ENCODE results near the gene RXRB.

Gene RXRB

DNA sequence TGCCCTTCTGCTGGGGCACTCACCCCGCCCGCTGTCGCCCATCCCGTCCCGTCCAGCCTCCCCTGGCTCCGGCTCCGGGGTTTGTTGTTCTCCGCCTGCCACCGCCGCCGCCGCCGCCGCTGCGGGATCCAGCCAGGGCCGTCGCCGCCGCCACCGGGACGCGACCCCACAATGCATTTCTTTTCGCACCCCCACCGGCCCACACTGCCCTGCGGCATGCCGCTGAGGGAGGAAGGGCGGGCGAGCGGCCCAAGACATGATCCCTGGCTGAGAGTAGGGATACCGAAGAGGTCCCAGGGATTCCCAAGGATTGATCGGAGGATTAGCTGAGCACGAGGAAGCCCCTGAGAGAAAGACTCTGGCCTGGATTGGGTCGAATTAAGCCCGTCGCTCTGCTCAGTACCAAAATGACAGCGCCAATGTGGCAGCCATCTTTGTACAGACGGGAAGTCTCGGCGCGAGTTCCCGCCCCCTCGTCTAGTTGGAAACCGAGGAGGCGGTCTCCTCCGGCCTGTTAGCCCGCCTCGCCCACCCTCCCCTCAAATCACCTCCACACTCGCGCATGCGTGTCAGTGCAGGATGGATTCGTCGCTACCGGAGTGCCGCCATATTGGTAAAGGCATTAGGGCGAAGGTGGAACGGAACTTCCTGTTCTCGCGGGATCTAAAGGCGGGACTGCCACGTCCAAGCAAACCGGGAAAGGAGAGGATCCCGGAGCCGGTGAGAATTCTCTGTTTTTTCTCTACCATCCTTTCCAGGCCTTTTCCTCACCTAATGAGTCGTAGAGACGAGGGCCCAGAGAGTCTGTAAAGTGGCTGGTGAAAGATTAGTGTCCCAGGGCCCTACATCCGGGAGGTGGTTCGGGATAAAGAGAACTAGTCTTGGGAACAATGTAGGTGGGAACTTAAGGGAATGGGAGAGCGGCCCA is at the start of gene RXRB, which contains the start of gene SLC39A7:
Gene RXRB, minus strand, starts transcription at position 447 of the 928 bp plus-strand sequence. Its CDS starts 189 bp downstream, at position 258.
Gene SLC39A7, plus strand, starts transcription at position 649 of the 928 bp plus-strand sequence. CDS start 379 bp downstream, outside the sequence.
- H3K4me1 ChIP-seq: peaks cover 43 to 70% (median 63%) of the 10 kb centered on the region in 10 experiments
- peak within 1 kb of the TSS; percentile 93 to 100 (median 98) for H3K9ac ChIP-seq
- peaks cover 14 to 52% (median 23%) of the 10 kb centered on the region in 11 experiments; a peak in 17 of 22 replicates for H4K20me1 ChIP-seq
- H3K27me3 ChIP-seq: peaks cover 0 to 9% (median 0%) of the 10 kb centered on the region in 11 experiments; a peak in 8 of 22 replicates
- TF ChIP-seq Cebpa-rat (IDR thresholded peaks at IDR 0.05): no peak
- peaks cover 39 to 52% (median 44%) of the 10 kb centered on the region in 11 experiments for H3K36me3 ChIP-seq
- H3K9me3 ChIP-seq (replicated peaks in 1 of 11): no peaks in the 10 kb centered on the region
- H3K4me2 ChIP-seq: peak within 1 kb of the TSS; percentile 97 to 100 (median 99)
- peak within 1 kb of the TSS; percentile 95 to 100 (median 97) for H3K27ac ChIP-seq
- H3K4me3 ChIP-seq: peak within 1 kb of the TSS; percentile 65 to 98 (median 90)

DNA sequence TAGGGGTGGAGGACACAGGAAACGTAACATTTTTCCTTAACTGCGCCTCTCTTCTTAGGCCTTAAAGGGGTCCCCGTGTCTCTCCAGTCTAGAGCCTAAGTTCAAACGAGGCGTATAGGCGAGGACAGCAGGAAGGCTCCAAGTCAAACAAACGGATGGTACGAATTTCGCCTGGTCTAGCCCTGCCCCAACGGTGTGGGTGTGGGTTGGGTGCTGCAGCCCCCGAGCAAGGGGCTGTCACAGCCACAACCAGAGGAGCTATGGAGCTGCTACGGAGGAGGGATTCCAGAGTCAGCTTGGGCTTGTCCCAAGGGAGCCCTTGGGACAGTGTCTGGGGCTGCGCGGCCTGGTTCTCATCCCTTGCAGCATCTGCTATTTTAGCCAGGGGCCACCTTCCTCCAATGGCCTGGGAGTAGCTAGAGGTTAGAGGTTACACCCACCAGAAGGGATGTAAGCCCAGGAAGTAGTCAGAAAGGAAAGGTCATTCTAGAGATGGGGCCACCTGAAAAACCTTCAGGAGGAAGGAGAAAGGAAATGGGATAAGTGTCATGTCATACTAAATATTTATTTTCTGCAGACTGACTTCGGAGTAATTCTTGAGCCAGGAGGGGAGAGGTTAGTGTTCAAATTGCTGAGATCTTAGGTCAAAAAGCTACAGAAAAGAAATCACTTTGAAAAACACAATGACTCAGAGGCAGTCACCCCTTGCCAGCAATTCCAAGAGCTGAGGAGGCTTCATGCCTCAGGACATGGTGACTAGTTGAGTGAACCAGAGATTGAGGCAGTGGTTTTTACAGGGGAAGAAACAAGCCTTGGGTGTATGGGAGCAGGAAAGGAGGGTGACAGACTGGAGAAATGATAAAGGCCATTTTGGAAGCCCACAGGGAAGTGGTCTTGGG is 49.5 kb upstream of the RXRB start:
- H3K36me3 ChIP-seq: peaks cover under 1 to 48% (median 24%) of the 10 kb centered on the region in 11 experiments; a peak in 19 of 22 replicates
- no peaks in the 10 kb centered on the region for H3K9me3 ChIP-seq (replicated peaks in 1 of 11)
- no peak for TF ChIP-seq Cebpa-rat (IDR thresholded peaks at IDR 0.05)
- peak overlapping the region; percentile 90 to 100 (median 99) for H3K4me2 ChIP-seq
- H3K27ac ChIP-seq: peak overlapping the region; percentile 84 to 96 (median 91)
- H3K4me1 ChIP-seq: peaks cover 20 to 52% (median 32%) of the 10 kb centered on the region in 10 experiments
- H3K4me3 ChIP-seq: peak overlapping the region; percentile 58 to 76 (median 68)
- no peaks in the 10 kb centered on the region for H4K20me1 ChIP-seq
- no peaks in the 10 kb centered on the region for H3K27me3 ChIP-seq
- peak overlapping the region; percentile 86 to 92 (median 90) for H3K9ac ChIP-seq

DNA sequence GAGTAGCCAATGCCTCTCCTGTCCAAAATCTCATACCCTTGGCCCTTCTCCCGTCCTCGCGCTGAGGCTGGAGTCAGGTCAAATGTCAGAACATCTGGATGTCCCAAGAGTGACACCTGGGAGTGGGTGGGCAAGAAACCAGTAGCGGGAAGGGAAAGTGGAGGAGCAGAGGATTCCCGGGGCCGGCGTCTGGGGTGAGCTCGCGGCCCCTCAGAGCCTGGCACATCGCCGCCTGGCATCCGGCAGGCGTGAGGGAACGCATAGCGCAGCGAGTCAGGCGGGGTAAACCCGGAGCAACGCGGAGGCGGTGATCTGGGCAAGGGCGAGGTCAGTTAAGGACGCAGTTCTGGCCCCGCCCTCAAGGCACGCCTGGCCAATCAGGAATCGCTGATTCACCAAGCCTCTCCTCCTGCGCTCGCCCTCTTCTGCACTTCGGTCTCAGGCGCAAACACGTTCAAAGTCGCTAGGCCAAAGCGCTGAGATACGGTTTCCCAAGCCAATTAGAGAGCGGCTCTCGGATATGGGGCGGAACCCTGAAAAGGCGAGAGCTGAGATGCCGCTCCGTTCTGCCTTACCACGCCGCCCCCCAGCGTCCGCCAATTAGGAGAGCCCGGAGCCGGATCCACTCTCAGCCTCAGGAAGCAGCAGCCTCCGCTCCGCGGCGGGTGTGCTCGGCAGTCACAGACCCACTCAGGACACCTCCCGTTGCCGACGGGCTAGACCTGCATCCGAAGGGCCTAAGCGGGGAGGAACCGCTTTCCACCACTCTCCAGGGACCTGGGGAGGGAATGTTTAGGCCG is 48.7 kb upstream of the RXRB start:
- Histone ChIP-seq H4K20me1 (no peaks in the 10 kb centered on the region), H3K9me3 (replicated peaks in 1 of 11) (no peaks in the 10 kb centered on the region), H3K4me3 (peak overlapping the region; percentile 58 to 76 (median 68)), H3K4me2 (peak overlapping the region; percentile 99 to 100 (median 99)), H3K36me3 (peaks cover 0 to 39% (median 17%) of the 10 kb centered on the region in 11 experiments; a peak in 16 of 22 replicates), H3K4me1 (peaks cover 20 to 52% (median 32%) of the 10 kb centered on the region in 10 experiments), H3K27ac (peak overlapping the region; percentile 84 to 96 (median 91)), H3K27me3 (no peaks in the 10 kb centered on the region), H3K9ac (peak overlapping the region; percentile 86 to 92 (median 90))
- TF ChIP-seq Cebpa-rat (IDR thresholded peaks at IDR 0.05): no peak

DNA sequence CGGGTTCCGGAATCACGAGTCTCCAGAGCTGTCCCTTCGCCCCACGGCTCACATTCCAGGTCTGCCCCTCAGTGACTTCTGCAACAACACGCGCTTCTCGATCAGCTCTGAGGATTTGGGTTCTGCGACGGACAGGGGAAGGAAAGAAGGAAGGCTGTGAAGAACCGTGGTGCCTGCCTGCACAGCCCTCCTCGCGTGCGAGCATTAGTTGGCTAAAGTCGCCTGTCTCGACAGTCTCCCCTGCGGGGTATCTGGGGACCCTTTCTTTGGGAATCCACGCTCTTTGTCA is 48.1 kb upstream of the RXRB start:
- H3K9me3 ChIP-seq (replicated peaks in 1 of 11): no peaks in the 10 kb centered on the region
- H3K4me3 ChIP-seq: peak overlapping the region; percentile 47 to 75 (median 68)
- H3K36me3 ChIP-seq: peaks cover 0 to 34% (median 16%) of the 10 kb centered on the region in 11 experiments; a peak in 16 of 22 replicates
- peaks cover 20 to 50% (median 32%) of the 10 kb centered on the region in 10 experiments for H3K4me1 ChIP-seq
- H3K27ac ChIP-seq: peak overlapping the region; percentile 84 to 96 (median 91)
- H3K9ac ChIP-seq: peak overlapping the region; percentile 77 to 92 (median 87)
- H3K4me2 ChIP-seq: peak overlapping the region; percentile 96 to 100 (median 99)
- H3K27me3 ChIP-seq: no peaks in the 10 kb centered on the region
- TF ChIP-seq Cebpa-rat (IDR thresholded peaks at IDR 0.05): no peak
- no peaks in the 10 kb centered on the region for H4K20me1 ChIP-seq

DNA sequence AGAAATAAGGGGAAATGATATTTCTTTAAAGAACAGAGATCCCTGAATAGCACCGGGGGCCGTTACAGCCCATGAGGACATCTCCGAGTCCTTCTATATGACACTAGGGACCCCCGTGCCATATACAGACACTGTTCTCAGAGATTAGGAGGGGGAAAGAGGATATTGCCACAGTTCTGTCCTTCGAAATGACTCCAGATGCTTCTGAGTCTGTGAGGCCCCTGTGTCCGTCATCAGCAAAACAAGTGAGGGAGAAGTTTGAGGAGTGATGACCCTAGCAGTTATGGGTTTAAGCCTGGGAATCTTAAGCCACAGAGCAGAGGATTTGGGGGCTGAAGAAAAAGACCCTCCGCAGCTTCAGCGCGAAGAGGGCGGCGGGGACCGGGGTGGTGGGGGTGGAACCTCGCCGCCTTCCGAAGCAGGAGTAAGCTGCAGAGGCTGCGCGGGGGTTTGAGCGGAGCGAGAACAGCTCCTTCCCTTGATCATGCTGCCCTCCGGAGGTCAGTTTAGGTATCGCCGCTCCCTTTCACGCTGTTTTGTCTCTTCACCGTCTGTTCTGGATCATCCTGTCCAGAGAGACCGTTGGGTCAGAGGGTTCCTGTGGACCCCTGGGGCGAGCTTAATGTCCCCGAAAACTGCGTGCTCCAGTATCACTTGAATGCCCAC is 47.6 kb upstream of the RXRB start:
- H3K4me1 ChIP-seq: peaks cover 20 to 45% (median 32%) of the 10 kb centered on the region in 10 experiments
- H3K27me3 ChIP-seq: no peaks in the 10 kb centered on the region
- H3K4me2 ChIP-seq: peak overlapping the region; percentile 96 to 100 (median 99)
- H3K9ac ChIP-seq: peak overlapping the region; percentile 77 to 92 (median 87)
- H3K36me3 ChIP-seq: peaks cover 0 to 30% (median 15%) of the 10 kb centered on the region in 11 experiments; a peak in 16 of 22 replicates
- H3K9me3 ChIP-seq (replicated peaks in 1 of 11): no peaks in the 10 kb centered on the region
- peak overlapping the region; percentile 84 to 96 (median 91) for H3K27ac ChIP-seq
- no peak for TF ChIP-seq Cebpa-rat (IDR thresholded peaks at IDR 0.05)
- H4K20me1 ChIP-seq: no peaks in the 10 kb centered on the region
- H3K4me3 ChIP-seq: peak overlapping the region; percentile 47 to 75 (median 68)

DNA sequence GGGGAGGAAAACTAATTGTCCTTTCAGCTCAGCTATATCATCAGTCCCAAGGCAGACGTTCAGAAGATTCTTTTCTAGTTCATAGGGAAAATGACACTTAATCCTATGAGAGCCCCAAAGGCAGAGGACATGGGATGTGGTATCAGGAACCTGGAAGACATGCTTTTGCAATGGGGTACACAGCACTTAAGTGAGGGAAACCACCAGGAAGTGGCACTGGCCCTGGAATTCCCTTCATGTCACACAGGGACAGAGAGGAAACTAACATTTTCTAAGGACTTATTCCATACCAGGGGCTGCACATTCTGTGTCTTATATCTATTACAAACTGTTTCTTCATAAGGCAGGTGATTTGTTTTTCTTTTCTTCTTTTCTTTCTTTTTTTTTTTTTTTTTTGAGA is 43.0 kb upstream of the RXRB start:
- Histone ChIP-seq H3K4me3 (no peak overlapping the region), H3K27ac (no peak overlapping the region), H3K4me1 (peaks cover under 1 to 11% (median 5%) of the 10 kb centered on the region in 10 experiments; a peak in 13 of 20 replicates), H4K20me1 (no peaks in the 10 kb centered on the region), H3K9me3 (replicated peaks in 1 of 11) (no peaks in the 10 kb centered on the region), H3K9ac (no peak overlapping the region), H3K27me3 (no peaks in the 10 kb centered on the region), H3K36me3 (no peaks in the 10 kb centered on the region), H3K4me2 (no peak overlapping the region)
- no peak for TF ChIP-seq Cebpa-rat (IDR thresholded peaks at IDR 0.05)

DNA sequence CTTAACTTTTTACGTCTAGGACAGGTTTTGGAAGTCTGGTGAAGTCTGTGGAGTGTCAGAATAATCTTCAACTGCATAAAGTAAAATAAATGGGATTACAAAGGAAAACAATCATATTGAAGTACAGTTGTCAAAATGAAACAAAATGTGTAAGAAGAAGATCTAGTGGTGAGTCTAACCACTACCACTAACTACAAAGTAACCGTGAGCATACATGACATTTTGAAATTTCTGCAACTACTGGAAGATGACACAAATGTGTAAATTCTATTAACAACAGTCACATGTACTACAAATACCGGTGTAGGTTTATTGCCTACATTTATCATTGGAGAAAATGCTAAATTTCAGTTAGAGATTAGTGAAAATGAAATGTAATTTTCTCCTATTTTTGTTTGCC is 41.5 kb upstream of the RXRB start:
- Histone ChIP-seq H3K9me3 (replicated peaks in 1 of 11) (no peaks in the 10 kb centered on the region), H3K27me3 (no peaks in the 10 kb centered on the region), H3K4me1 (peaks cover 4 to 11% (median 8%) of the 10 kb centered on the region in 10 experiments; a peak in 13 of 20 replicates), H3K36me3 (no peaks in the 10 kb centered on the region), H3K4me3 (no peak overlapping the region), H3K27ac (no peak overlapping the region), H3K4me2 (no peak overlapping the region; a peak in 1 of 22 replicates), H3K9ac (no peak overlapping the region), H4K20me1 (no peaks in the 10 kb centered on the region)
- TF ChIP-seq Cebpa-rat (IDR thresholded peaks at IDR 0.05): no peak

Measured in BLaER1 treated with 17β-estradiol and CSF1 and Interleukin-3, amounts not matched to agents 10 nM and 100 nM (cell line).